Measurements from ENCODE around the gene CD300H. TPM values are rescaled to one million over a fixed set of nuclear protein-coding genes. Genes with fewer than 3 reads are reported as not detected.

CD300H gene
- total RNA-seq, 1 donor from 2014 or later, result not detected

- Histone ChIP-seq H3F3A (ENCODE audit: low read depth) (no peaks in the 10 kb centered on the region), H4K20me1 (ENCODE audit: low read depth) (no peaks in the 10 kb centered on the region), H3K9me3 (ENCODE audit: low read depth) (no peaks in the 10 kb centered on the region), H3K27me3 (peaks cover 24% of the 10 kb centered on the region), H3K9ac (no peak overlapping the region), H2AFZ (replicated peaks) (no peak overlapping the region), H3K4me2 (no peak overlapping the region), H3K36me3 (no peaks in the 10 kb centered on the region), H3K4me3 (no peak overlapping the region), H3K4me1 (no peaks in the 10 kb centered on the region), H3K27ac (no peak overlapping the region), H3K79me2 (ENCODE audit: low read depth) (no peaks in the 10 kb centered on the region)
- H3K4me3 Mint-ChIP-seq, result no peak overlapping the region
- no peak for TF ChIP-seq EZH2 (IDR thresholded peaks at IDR 0.05)
- no peak for TF ChIP-seq CTCF (IDR thresholded peaks at IDR 0.05)
- no peak for TF ChIP-seq EZH2phosphoT487 (IDR thresholded peaks at IDR 0.05)
- DNase-seq (ENCODE audit: low spot score), result no peak
- no peak overlapping the region for H3K27ac Mint-ChIP-seq
- H3K27me3 Mint-ChIP-seq (ENCODE audit: insufficient read depth, low read depth), result peaks cover 12% of the 10 kb centered on the region
- H3K9me3 Mint-ChIP-seq, result no peaks in the 10 kb centered on the region
- no peaks in the 10 kb centered on the region for H3K36me3 Mint-ChIP-seq
- H3K4me1 Mint-ChIP-seq, result no peaks in the 10 kb centered on the region
Observed at GRCh38 chr17:74571621-74572270, 4.4 kb upstream of the CD300H start.

- Mint-ChIP-seq H3K4me3 (no peak overlapping the region), H3K36me3 (no peaks in the 10 kb centered on the region), H3K9me3 (no peaks in the 10 kb centered on the region), H3K4me1 (no peaks in the 10 kb centered on the region), H3K27ac (no peak overlapping the region), H3K27me3 (ENCODE audit: insufficient read depth, low read depth) (peaks cover 8% of the 10 kb centered on the region)
- Histone ChIP-seq H2AFZ (replicated peaks) (no peak overlapping the region), H3K9me3 (ENCODE audit: low read depth) (no peaks in the 10 kb centered on the region), H3K4me3 (no peak overlapping the region), H3F3A (ENCODE audit: low read depth) (no peaks in the 10 kb centered on the region), H3K36me3 (no peaks in the 10 kb centered on the region), H3K4me1 (no peaks in the 10 kb centered on the region), H4K20me1 (ENCODE audit: low read depth) (no peaks in the 10 kb centered on the region), H3K4me2 (no peak overlapping the region), H3K27ac (no peak overlapping the region), H3K9ac (no peak overlapping the region), H3K27me3 (peaks cover 13% of the 10 kb centered on the region), H3K79me2 (ENCODE audit: low read depth) (no peaks in the 10 kb centered on the region)
- TF ChIP-seq EZH2 (IDR thresholded peaks at IDR 0.05) (no peak), EZH2phosphoT487 (IDR thresholded peaks at IDR 0.05) (no peak), CTCF (IDR thresholded peaks at IDR 0.05) (no peak)
- DNase-seq (ENCODE audit: low spot score), result no peak
Observed at GRCh38 chr17:74569020-74570003, 2.0 kb upstream of the CD300H start.

- peaks cover 8% of the 10 kb centered on the region for H3K27me3 Mint-ChIP-seq (ENCODE audit: insufficient read depth, low read depth)
Observed at GRCh38 chr17:74568106-74568873, 981 bp upstream of the CD300H start.

More at GRCh38 chr17:74568106-74568873, 981 bp upstream of the CD300H start:
- Histone ChIP-seq H3K4me1 (no peaks in the 10 kb centered on the region), H3K36me3 (no peaks in the 10 kb centered on the region), H3F3A (ENCODE audit: low read depth) (no peaks in the 10 kb centered on the region), H3K4me3 (no peak overlapping the region), H2AFZ (replicated peaks) (no peak overlapping the region), H3K27ac (no peak overlapping the region), H3K9ac (no peak overlapping the region), H4K20me1 (ENCODE audit: low read depth) (no peaks in the 10 kb centered on the region), H3K27me3 (peaks cover 6% of the 10 kb centered on the region), H3K79me2 (ENCODE audit: low read depth) (no peaks in the 10 kb centered on the region), H3K9me3 (ENCODE audit: low read depth) (no peaks in the 10 kb centered on the region), H3K4me2 (no peak overlapping the region)
- H3K36me3 Mint-ChIP-seq, result no peaks in the 10 kb centered on the region
- H3K27ac Mint-ChIP-seq, result peak overlapping the region; percentile 2
- no peaks in the 10 kb centered on the region for H3K4me1 Mint-ChIP-seq
- no peaks in the 10 kb centered on the region for H3K9me3 Mint-ChIP-seq
- TF ChIP-seq EZH2phosphoT487 (IDR thresholded peaks at IDR 0.05) (no peak), CTCF (IDR thresholded peaks at IDR 0.05) (no peak), EZH2 (IDR thresholded peaks at IDR 0.05) (no peak)
- DNase-seq (ENCODE audit: low spot score), result no peak
- no peak overlapping the region for H3K4me3 Mint-ChIP-seq

Measured in neural progenitor cell (in vitro differentiated cells).